ENCODE results near the gene CDO1. TPM values are rescaled to one million over a fixed set of nuclear protein-coding genes. Genes with fewer than 3 reads are reported as not detected.
A peak's percentile ranks its signal among the peaks of the same experiment; 100 is the strongest.

CDO1 gene
- total and polyA plus RNA-seq, 8 donors: 1.9 to 19.7 (median 5.6) TPM

DNA sequence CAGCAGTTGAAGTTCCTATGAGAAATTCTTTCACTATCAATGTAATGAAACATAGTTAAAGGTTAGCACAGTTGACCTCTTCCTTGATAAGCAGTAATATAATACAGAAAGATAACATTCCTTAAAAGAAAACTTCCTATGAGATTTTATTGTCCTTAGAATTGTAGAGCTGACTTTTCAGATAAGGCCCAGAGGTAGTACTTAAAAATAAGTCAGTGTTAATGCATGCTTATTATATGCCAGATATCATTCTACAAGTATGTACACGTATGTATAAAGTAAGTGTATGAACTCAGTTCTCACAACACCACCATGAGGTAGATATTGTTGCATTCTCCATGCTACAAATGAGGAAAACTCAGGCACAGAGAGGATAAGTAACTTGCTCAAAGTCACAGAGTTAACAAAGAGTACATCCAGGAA is 40.6 kb upstream of the CDO1 start:
- peak in 1 of 4 donors; percentile 19 for ATAC-seq
- Histone ChIP-seq H3K4me1 (peaks cover 10 to 16% (median 11%) of the 10 kb centered on the region in 3 donors), H3K27me3 (no peaks in the 10 kb centered on the region), H3K9me3 (no peaks in the 10 kb centered on the region), H3K27ac (no peak overlapping the region), H3K4me3 (no peak overlapping the region), H3K36me3 (no peaks in the 10 kb centered on the region)
- TF ChIP-seq, protein P1, sequence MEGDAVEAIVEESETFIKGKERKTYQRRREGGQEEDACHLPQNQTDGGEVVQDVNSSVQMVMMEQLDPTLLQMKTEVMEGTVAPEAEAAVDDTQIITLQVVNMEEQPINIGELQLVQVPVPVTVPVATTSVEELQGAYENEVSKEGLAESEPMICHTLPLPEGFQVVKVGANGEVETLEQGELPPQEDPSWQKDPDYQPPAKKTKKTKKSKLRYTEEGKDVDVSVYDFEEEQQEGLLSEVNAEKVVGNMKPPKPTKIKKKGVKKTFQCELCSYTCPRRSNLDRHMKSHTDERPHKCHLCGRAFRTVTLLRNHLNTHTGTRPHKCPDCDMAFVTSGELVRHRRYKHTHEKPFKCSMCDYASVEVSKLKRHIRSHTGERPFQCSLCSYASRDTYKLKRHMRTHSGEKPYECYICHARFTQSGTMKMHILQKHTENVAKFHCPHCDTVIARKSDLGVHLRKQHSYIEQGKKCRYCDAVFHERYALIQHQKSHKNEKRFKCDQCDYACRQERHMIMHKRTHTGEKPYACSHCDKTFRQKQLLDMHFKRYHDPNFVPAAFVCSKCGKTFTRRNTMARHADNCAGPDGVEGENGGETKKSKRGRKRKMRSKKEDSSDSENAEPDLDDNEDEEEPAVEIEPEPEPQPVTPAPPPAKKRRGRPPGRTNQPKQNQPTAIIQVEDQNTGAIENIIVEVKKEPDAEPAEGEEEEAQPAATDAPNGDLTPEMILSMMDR (IDR thresholded peaks at IDR 0.05): no peak
- no peak for DNase-seq
- no peak for FAIRE-seq
- WGBS, 2 donors: 55 to 59% methylated on average over 1 of the region's 1 CpG
- intact Hi-C loops (cut with DNase I): no loop called here

DNA sequence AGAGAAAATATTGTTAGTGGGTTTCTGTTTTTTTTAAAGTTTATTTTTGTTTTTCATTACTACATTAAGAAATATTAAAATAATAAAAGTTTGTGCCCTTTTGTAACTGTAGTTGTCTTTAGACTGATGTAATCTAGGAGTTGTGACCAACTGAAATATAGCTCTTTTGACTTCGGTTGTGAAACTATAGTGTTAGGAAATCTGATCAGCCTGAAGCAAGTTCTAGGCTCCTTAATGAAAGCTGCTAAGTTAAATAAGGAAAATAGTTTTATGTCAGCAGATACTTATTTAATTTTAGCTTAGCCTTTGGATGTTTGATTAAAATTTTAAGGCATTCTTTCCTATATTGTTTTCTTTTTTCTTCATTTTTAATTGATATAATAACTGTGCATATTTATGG is 39.5 kb upstream of the CDO1 start:
- H3K9me3 ChIP-seq: no peaks in the 10 kb centered on the region
- no peak overlapping the region for H3K4me3 ChIP-seq
- intact Hi-C loops (cut with DNase I): no loop called here
- WGBS, 2 donors: 78 to 84% methylated on average over 1 of the region's 1 CpG
- TF ChIP-seq, protein P1 (IDR thresholded peaks at IDR 0.05): no peak
- H3K27me3 ChIP-seq: no peaks in the 10 kb centered on the region
- ATAC-seq (no peak), FAIRE-seq (peak; percentile 45), DNase-seq (no peak)
- no peaks in the 10 kb centered on the region for H3K36me3 ChIP-seq
- H3K27ac ChIP-seq: no peak overlapping the region
- H3K4me1 ChIP-seq: peaks cover 10 to 23% (median 11%) of the 10 kb centered on the region in 3 donors

DNA sequence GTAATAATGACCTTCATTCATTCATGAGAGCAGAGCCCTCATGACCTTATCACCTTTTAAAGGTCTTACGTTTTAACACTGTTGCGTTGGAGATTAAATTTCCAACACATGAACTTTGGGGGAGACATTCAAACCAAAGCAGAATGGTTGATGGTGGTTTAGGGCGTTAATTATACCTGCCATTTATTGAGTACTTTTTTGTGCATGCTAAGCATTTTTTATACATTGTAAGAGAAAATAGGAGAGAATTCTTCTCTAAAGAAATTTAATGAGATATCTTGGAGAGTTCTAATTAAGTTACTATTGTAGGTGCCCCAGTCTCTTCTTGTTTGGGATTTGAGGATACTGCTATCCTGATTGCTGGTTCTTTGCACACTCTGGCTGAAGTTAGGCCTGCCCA is 37.7 kb upstream of the CDO1 start:
- no peaks in the 10 kb centered on the region for H3K36me3 ChIP-seq
- WGBS, 2 donors: 94 to 96% methylated on average over 3 of the region's 3 CpGs
- DNase-seq (no peak), FAIRE-seq (no peak), ATAC-seq (no peak)
- no peaks in the 10 kb centered on the region for H3K27me3 ChIP-seq
- peaks cover 10 to 27% (median 11%) of the 10 kb centered on the region in 3 donors for H3K4me1 ChIP-seq
- no peaks in the 10 kb centered on the region for H3K9me3 ChIP-seq
- intact Hi-C loops (cut with DNase I): no loop called here
- H3K27ac ChIP-seq: no peak overlapping the region
- TF ChIP-seq, protein P1 (IDR thresholded peaks at IDR 0.05): no peak
- no peak overlapping the region for H3K4me3 ChIP-seq

DNA sequence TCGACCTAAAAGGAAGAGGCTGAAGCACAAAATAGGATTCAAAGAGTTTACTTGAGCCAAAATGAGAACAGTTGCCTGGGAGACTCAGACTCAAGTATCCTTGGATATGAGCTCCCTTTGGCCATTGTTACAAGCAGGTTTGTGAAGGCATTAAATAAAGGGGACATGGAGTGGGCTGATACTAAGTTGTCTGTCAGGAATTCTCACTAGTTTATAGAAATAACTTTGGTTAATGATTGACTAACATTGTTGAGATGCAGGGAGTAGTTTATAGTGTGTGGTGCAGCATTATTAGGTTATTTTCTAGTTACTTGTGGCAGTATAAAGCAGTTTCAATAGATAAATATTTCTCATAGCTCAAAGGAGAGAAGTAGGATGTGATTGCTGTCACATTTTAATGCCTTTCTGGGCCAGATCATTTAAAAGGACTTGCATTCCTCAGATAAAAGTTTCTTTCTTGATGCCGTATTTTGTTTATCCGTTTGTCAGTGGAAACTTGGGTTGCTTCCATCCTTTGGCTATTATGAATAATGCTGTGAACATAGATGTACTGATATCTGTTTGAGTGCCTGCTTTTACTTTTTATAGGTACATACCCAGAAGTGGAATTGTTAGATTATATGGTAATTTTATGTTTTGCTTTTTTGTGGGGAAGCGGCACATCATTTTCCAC is 34.4 kb upstream of the CDO1 start:
- FAIRE-seq (no peak), DNase-seq (no peak), ATAC-seq (peak in 2 of 4 donors; percentile 45 to 60)
- Histone ChIP-seq H3K27me3 (no peaks in the 10 kb centered on the region), H3K9me3 (no peaks in the 10 kb centered on the region), H3K4me1 (peaks cover 9 to 19% (median 16%) of the 10 kb centered on the region in 3 donors), H3K36me3 (no peaks in the 10 kb centered on the region), H3K27ac (no peak overlapping the region), H3K4me3 (no peak overlapping the region)
- WGBS, 2 donors: 36 to 45% methylated on average over 4 of the region's 4 CpGs
- intact Hi-C loops (cut with DNase I): no loop called here
- TF ChIP-seq, protein P1 (IDR thresholded peaks at IDR 0.05): no peak

DNA sequence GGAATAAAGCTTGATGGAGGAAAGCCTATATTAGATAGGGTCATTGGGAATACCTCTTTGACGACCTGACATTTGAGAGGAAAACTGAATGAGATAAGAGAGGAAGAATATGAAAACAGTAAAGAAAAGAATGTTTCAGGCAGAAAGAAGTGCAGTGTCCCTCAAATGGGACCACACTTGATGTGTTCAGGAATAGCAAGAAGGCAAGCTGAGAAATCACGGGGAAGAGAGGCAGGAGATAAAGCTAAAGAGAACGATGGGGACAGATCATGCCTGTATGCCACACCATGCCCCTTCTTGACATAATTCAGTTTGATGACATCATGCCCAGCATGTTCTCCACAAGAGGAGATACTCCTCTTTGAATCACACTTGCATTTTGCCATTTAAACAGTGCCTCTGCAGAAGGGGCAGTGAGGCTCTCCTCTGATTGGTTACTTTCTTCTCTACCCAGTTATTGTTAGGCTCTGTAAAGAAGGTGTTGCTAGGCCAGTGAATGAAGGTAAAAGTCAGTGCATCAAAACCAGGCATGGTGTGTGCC is 32.9 kb upstream of the CDO1 start:
- no peaks in the 10 kb centered on the region for H3K36me3 ChIP-seq
- no peaks in the 10 kb centered on the region for H3K27me3 ChIP-seq
- ATAC-seq (no peak), FAIRE-seq (no peak), DNase-seq (no peak)
- TF ChIP-seq, protein P1 (IDR thresholded peaks at IDR 0.05): no peak
- H3K4me3 ChIP-seq: no peak overlapping the region
- H3K4me1 ChIP-seq: peaks cover 11 to 22% (median 16%) of the 10 kb centered on the region in 3 donors
- WGBS, 2 donors: 87 to 91% methylated on average over 3 of the region's 3 CpGs
- H3K9me3 ChIP-seq: no peaks in the 10 kb centered on the region
- intact Hi-C loops (cut with DNase I): no loop called here
- no peak overlapping the region for H3K27ac ChIP-seq
